ENCODE measurements around the gene NMT2.

DNA sequence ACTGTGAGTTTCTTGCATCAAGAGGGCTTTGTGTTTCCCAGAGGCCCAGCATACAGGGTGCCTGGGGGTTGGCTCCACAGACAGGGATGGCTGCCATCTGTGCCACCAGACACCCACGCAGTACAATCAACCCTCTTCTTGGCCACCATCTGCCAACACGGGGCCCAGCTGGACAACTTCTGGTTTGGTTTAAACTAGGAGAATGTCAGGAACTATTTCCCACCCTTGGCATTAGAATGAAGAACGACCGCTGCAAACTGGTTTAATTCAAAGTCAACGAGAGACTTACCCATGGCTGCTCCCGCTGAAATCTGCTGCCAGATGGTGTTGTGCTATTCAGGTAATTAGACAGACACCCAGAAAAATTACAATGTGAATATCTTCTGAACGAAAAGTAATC is 27.8 kb downstream of the NMT2 start:
- TF ChIP-seq YY1 (IDR thresholded peaks at IDR 0.05; ENCODE audit: low read depth, low read length) (no peak), ZSCAN29 (IDR thresholded peaks at IDR 0.05) (no peak)

Data from GM12878 (cell line).